SU-DHL-6 (cell line): Measurements from ENCODE around the gene CNPY4.

Source experiments
- H2AFZ ChIP-seq: fragments of 200-600 bp; sonication (generic); 2 replicates; pipeline ENCODE4 v1.6.1; 2014; ENCODE audit warnings: low read depth, mild to moderate bottlenecking, moderate library complexity, mixed read lengths, antibody characterized with exemption, low read length; ENCODE audit not compliant: severe bottlenecking
- H3F3A ChIP-seq: fragments of 200-600 bp; shearing (Covaris generic); 2 replicates; pipeline ENCODE4 v1.6.0; 2016; ENCODE audit warnings: antibody characterized with exemption, mild to moderate bottlenecking; ENCODE audit not compliant: insufficient read depth
- H3K27ac ChIP-seq: fragments of 200-600 bp; sonication (generic); 2 replicates; pipeline ENCODE4 v1.5.1; 2016; ENCODE audit warnings: low read depth, mild to moderate bottlenecking, low read length, moderate library complexity, mixed read lengths
- H3K27me3 ChIP-seq: fragments of 200-600 bp; sonication (generic), shearing (Covaris generic); 2 replicates; pipeline ENCODE4 v1.6.0; 2014; ENCODE audit warnings: mild to moderate bottlenecking, low read length
- H3K36me3 ChIP-seq: fragments of 200-600 bp; sonication (generic); 2 replicates; pipeline ENCODE4 v1.6.1; 2014; ENCODE audit warnings: mild to moderate bottlenecking, low read length, mixed read lengths
- H3K4me2 ChIP-seq: fragments of 300-600, 200-600 bp; shearing (Covaris generic), sonication (generic); 2 replicates; pipeline ENCODE4 v1.6.0; 2014; ENCODE audit warnings: low read length, low read depth, mild to moderate bottlenecking; ENCODE audit not compliant: poor library complexity, severe bottlenecking
- H3K4me3 ChIP-seq: fragments of 200-600 bp; sonication (generic); 2 replicates; pipeline ENCODE4 v1.5.1; 2014; ENCODE audit warnings: antibody characterized with exemption, low read length, mild to moderate bottlenecking, mixed read lengths; ENCODE audit not compliant: insufficient read depth, poor library complexity, severe bottlenecking
- H3K79me2 ChIP-seq: fragments of 200-600 bp; sonication (generic); 2 replicates; pipeline ENCODE4 v1.6.1; 2014; ENCODE audit warnings: mild to moderate bottlenecking, low read length, moderate library complexity; ENCODE audit not compliant: insufficient read depth
- H3K9ac ChIP-seq: fragments of 200-600 bp; sonication (generic); 2 replicates; pipeline ENCODE4 v1.7.0; 2014; ENCODE audit warnings: mild to moderate bottlenecking, low read length
- H3K9me2 ChIP-seq: fragments of 200-600 bp; sonication (generic); replicated peaks from 2 replicates; pipeline ENCODE4 v1.6.1; 2014; ENCODE audit warnings: low read length; ENCODE audit not compliant: insufficient read depth
- H3K9me3 ChIP-seq: fragments of 200-600 bp; sonication (generic); 2 replicates; pipeline ENCODE4 v1.6.1; 2014; ENCODE audit warnings: low read length, mixed read lengths; ENCODE audit not compliant: insufficient read depth
- H4K20me1 ChIP-seq: fragments of 200-600 bp; sonication (generic); 2 replicates; pipeline ENCODE4 v1.6.1; 2014; ENCODE audit warnings: low read depth, mild to moderate bottlenecking, antibody characterized with exemption, low read length, moderate library complexity, mixed read lengths
- EZH2phosphoT487 ChIP-seq: fragments of 200-600 bp; sonication (generic), shearing (Covaris generic); conservative IDR thresholded peaks from 2 replicates; pipeline ENCODE4 v1.6.1; 2018; ENCODE audit warnings: mild to moderate bottlenecking, antibody characterized with exemption, low read length, moderate library complexity, mixed read lengths
- TF ChIP-seq, protein P1 (sequence below): fragments of 200-600 bp; sonication (generic); IDR thresholded peaks from one replicate; pipeline ENCODE4 v1.5.1; 2017; ENCODE audit warnings: antibody characterized with exemption, mild to moderate bottlenecking, low read length, moderate library complexity; ENCODE audit not compliant: insufficient read depth, poor library complexity, severe bottlenecking

Gene CNPY4

GRCh38 chr7:100095704-100096103 lies 23.7 kb upstream of the CNPY4 start:
- peaks cover 65% of the 10 kb centered on the region for H3F3A ChIP-seq

DNA sequence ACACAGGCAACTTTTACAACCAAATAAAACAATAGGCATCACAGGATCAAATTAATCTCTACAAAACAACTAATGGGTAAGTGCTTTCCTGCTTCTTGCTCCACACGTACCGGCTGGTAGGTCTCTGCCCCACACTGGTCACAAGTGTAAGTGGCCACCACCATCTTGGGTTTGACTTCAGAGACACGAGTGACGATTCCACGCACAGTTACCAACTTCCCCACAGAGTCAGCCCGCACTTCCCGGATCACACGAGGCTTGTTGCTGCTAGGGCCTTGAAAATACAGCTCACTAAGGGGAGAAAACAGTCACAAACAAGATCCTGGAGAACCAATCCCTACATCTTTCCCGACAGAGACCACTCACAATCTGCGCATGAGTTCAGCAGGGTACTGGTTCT lies 20.5 kb upstream of the CNPY4 start:
- Histone ChIP-seq H3K27me3 (no peaks in the 10 kb centered on the region), H3K9me2 (no peaks in the 10 kb centered on the region), H3K79me2 (peaks cover 34% of the 10 kb centered on the region), H3K36me3 (peaks cover 59% of the 10 kb centered on the region), H3K9me3 (no peaks in the 10 kb centered on the region), H3K4me3 (no peak overlapping the region), H3K27ac (no peak overlapping the region), H3F3A (peaks cover 42% of the 10 kb centered on the region), H4K20me1 (peaks cover 18% of the 10 kb centered on the region), H3K9ac (no peak overlapping the region), H2AFZ (no peak overlapping the region), H3K4me2 (no peak overlapping the region)
- TF ChIP-seq EZH2phosphoT487, result no peak
- TF ChIP-seq, protein P1, sequence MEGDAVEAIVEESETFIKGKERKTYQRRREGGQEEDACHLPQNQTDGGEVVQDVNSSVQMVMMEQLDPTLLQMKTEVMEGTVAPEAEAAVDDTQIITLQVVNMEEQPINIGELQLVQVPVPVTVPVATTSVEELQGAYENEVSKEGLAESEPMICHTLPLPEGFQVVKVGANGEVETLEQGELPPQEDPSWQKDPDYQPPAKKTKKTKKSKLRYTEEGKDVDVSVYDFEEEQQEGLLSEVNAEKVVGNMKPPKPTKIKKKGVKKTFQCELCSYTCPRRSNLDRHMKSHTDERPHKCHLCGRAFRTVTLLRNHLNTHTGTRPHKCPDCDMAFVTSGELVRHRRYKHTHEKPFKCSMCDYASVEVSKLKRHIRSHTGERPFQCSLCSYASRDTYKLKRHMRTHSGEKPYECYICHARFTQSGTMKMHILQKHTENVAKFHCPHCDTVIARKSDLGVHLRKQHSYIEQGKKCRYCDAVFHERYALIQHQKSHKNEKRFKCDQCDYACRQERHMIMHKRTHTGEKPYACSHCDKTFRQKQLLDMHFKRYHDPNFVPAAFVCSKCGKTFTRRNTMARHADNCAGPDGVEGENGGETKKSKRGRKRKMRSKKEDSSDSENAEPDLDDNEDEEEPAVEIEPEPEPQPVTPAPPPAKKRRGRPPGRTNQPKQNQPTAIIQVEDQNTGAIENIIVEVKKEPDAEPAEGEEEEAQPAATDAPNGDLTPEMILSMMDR, result no peak

More at GRCh38 chr7:100095704-100096103, 23.7 kb upstream of the CNPY4 start:
- Histone ChIP-seq H3K27ac (no peak overlapping the region), H3K4me2 (no peak overlapping the region), H4K20me1 (peaks cover 18% of the 10 kb centered on the region), H3K9me2 (no peaks in the 10 kb centered on the region), H3K4me3 (no peak overlapping the region), H2AFZ (no peak overlapping the region), H3K36me3 (peaks cover 82% of the 10 kb centered on the region), H3K9ac (no peak overlapping the region), H3K79me2 (peaks cover 29% of the 10 kb centered on the region), H3K9me3 (no peaks in the 10 kb centered on the region), H3K27me3 (no peaks in the 10 kb centered on the region)
- TF ChIP-seq, protein P1, result no peak
- TF ChIP-seq EZH2phosphoT487, result no peak

DNA sequence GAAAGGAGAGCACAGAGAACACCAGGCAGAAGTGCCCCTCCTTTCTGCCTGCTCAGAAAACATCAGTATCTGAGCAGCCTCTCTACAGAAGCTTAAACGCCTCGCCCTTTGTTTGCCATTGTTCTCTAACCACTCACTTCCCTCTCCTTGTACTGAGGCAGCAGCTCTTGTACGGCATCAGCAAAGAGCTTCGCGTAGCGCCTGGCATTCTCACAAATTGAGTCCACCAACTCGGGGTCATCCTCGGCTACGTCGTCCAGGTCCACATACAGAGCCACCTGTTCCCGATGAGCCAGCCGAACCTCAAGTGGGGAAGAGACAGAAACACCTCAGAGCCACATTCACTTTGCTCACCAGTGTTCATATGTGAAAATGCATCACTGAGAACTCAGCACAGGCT lies 20.0 kb upstream of the CNPY4 start:
- peaks cover 34% of the 10 kb centered on the region for H3K79me2 ChIP-seq
- H3K9me2 ChIP-seq, result no peaks in the 10 kb centered on the region
- H3K4me3 ChIP-seq, result no peak overlapping the region
- H3K9me3 ChIP-seq, result no peaks in the 10 kb centered on the region
- peaks cover 16% of the 10 kb centered on the region for H4K20me1 ChIP-seq
- peaks cover 36% of the 10 kb centered on the region for H3F3A ChIP-seq
- no peak overlapping the region for H2AFZ ChIP-seq
- H3K36me3 ChIP-seq, result peaks cover 53% of the 10 kb centered on the region
- H3K9ac ChIP-seq, result peak overlapping the region; percentile 100
- no peaks in the 10 kb centered on the region for H3K27me3 ChIP-seq
- H3K27ac ChIP-seq, result no peak overlapping the region
- no peak for TF ChIP-seq EZH2phosphoT487
- TF ChIP-seq, protein P1, result no peak
- peak overlapping the region; percentile 70 for H3K4me2 ChIP-seq
